Hepatocyte (in vitro differentiated cells): ENCODE results near the gene SLC44A3. TPM values are rescaled to one million over a fixed set of nuclear protein-coding genes. Genes with fewer than 3 reads are reported as not detected.

Experiments used
- DNase-seq: peaks from one replicate; pipeline ENCODE4 v3.0.0-alpha.2; 2016; ENCODE audit warnings: low spot score
- H2AFZ ChIP-seq: fragments of 200-600 bp; sonication (generic); 2 replicates; pipeline ENCODE4 v1.6.0; 2016; ENCODE audit warnings: antibody characterized with exemption, mild to moderate bottlenecking
- H3K27ac ChIP-seq: fragments of 200-600 bp; sonication (generic); 2 replicates; pipeline ENCODE4 v1.5.1; 2016; ENCODE audit warnings: mild to moderate bottlenecking
- H3K27me3 ChIP-seq: fragments of 200-600 bp; sonication (generic); 2 replicates; pipeline ENCODE4 v1.6.1; 2016
- H3K36me3 ChIP-seq: fragments of 200-600 bp; sonication (generic); replicated peaks from 2 replicates; pipeline ENCODE4 v1.5.1; 2016; ENCODE audit warnings: low read depth; ENCODE audit not compliant: insufficient read depth
- H3K4me1 ChIP-seq: fragments of 200-600 bp; sonication (generic); 2 replicates; pipeline ENCODE4 v1.5.1; 2016; ENCODE audit warnings: mild to moderate bottlenecking, moderate library complexity; ENCODE audit not compliant: insufficient read depth
- H3K4me2 ChIP-seq: fragments of 200-600 bp; sonication (generic); 2 replicates; pipeline ENCODE4 v1.6.0; 2016
- H3K4me3 ChIP-seq: fragments of 200-600 bp; sonication (generic); 2 replicates; pipeline ENCODE4 v1.5.1; 2016; ENCODE audit warnings: mild to moderate bottlenecking
- H3K79me2 ChIP-seq: fragments of 200-600 bp; sonication (generic); 2 replicates; pipeline ENCODE4 v1.6.0; 2017; ENCODE audit warnings: mild to moderate bottlenecking
- H3K9me2 ChIP-seq: fragments of 200-600 bp; sonication (generic); replicated peaks from 2 replicates; pipeline ENCODE4 v1.6.0; 2017; ENCODE audit warnings: mild to moderate bottlenecking; ENCODE audit not compliant: insufficient read depth
- H3K9me3 ChIP-seq: fragments of 200-600 bp; sonication (generic); 2 replicates; pipeline ENCODE4 v1.5.1; 2016; ENCODE audit warnings: low read depth, mild to moderate bottlenecking
- H4K20me1 ChIP-seq: fragments of 200-600 bp; sonication (generic); 2 replicates; pipeline ENCODE4 v1.6.0; 2016; ENCODE audit warnings: mild to moderate bottlenecking; ENCODE audit not compliant: insufficient read depth, poor library complexity, severe bottlenecking
- CTCF ChIP-seq: fragments of 200-600 bp; sonication (generic); IDR thresholded peaks from 2 replicates; pipeline ENCODE4 v1.5.1; 2016; ENCODE audit warnings: antibody characterized with exemption, mild to moderate bottlenecking; ENCODE audit not compliant: poor library complexity
- EZH2 ChIP-seq: fragments of 200-600 bp; sonication (generic); IDR thresholded peaks from 2 replicates; pipeline ENCODE4 v1.6.1; 2016; ENCODE audit warnings: antibody characterized with exemption, mild to moderate bottlenecking, borderline replicate concordance
- EZH2phosphoT487 ChIP-seq: fragments of 200-600 bp; sonication (generic); IDR thresholded peaks from one replicate; pipeline ENCODE4 v1.6.1; 2018; ENCODE audit warnings: antibody characterized with exemption, mild to moderate bottlenecking, low read depth, moderate library complexity; ENCODE audit not compliant: unreplicated experiment, severe bottlenecking
- WGBS: methylation state at CpG from one replicate; pipeline ENCODE4 v1.1.6; 2016; ENCODE audit warnings: low lambda C conversion rate; ENCODE audit errors: missing lambda C conversion rate; 5-methylcytosine and 5-hydroxymethylcytosine counted together
- polyA plus RNA-seq: library from polyadenylated mRNA; unstranded; fragments of >200 nt; fragmentation: Nextera tagmentation; extraction: Ambion mirVana; gene quantifications from 2 replicates; pipeline ENCODE4 v1.2.1, GENCODE V29; 2016
- total RNA-seq: library from RNA; depleted of rRNA; stranded (reverse); fragments of >200 nt; gene quantifications from 2 replicates; pipeline ENCODE4 v1.2.3, GENCODE V29; 2014

SLC44A3 gene
- total and polyA plus RNA-seq, 2 experiments from 2014 or later = 51.5 to 55.3 TPM

GRCh38 chr1:94840808-94841207, 20.7 kb downstream of the SLC44A3 start:
- Histone ChIP-seq H3K27ac (no peak overlapping the region), H3K4me3 (no peak overlapping the region), H3K36me3 (no peaks in the 10 kb centered on the region), H3K4me1 (no peaks in the 10 kb centered on the region), H3K9me3 (no peaks in the 10 kb centered on the region), H2AFZ (no peak overlapping the region), H4K20me1 (no peaks in the 10 kb centered on the region), H3K9me2 (no peaks in the 10 kb centered on the region), H3K4me2 (no peak overlapping the region), H3K27me3 (no peaks in the 10 kb centered on the region), H3K79me2 (no peaks in the 10 kb centered on the region)
- 95% methylated on average over 5 of the region's 5 CpGs for WGBS
- no peak for TF ChIP-seq EZH2
- DNase-seq = no peak

GRCh38 chr1:94843430-94843829, 23.3 kb downstream of the SLC44A3 start:
- Histone ChIP-seq H3K4me2 (no peak overlapping the region), H3K9me3 (no peaks in the 10 kb centered on the region), H2AFZ (no peak overlapping the region), H3K4me1 (no peaks in the 10 kb centered on the region), H3K27me3 (no peaks in the 10 kb centered on the region), H3K27ac (no peak overlapping the region), H3K36me3 (no peaks in the 10 kb centered on the region), H3K9me2 (no peaks in the 10 kb centered on the region), H4K20me1 (no peaks in the 10 kb centered on the region), H3K4me3 (no peak overlapping the region), H3K79me2 (no peaks in the 10 kb centered on the region)
- TF ChIP-seq EZH2 = no peak
- no peak for DNase-seq
- WGBS = 89% methylated on average over 6 of the region's 6 CpGs

- 94% methylated on average over 4 of the region's 4 CpGs for WGBS
- no peaks in the 10 kb centered on the region for H4K20me1 ChIP-seq
- H3K4me2 ChIP-seq = no peak overlapping the region
- no peaks in the 10 kb centered on the region for H3K9me2 ChIP-seq
- no peak for DNase-seq
- TF ChIP-seq EZH2 (no peak), CTCF (no peak), EZH2phosphoT487 (no peak)
- H3K27ac ChIP-seq = no peak overlapping the region
- H3K4me1 ChIP-seq = no peaks in the 10 kb centered on the region
- no peak overlapping the region for H2AFZ ChIP-seq
- H3K27me3 ChIP-seq = no peaks in the 10 kb centered on the region
- no peak overlapping the region for H3K4me3 ChIP-seq
- H3K9me3 ChIP-seq = no peaks in the 10 kb centered on the region
- no peaks in the 10 kb centered on the region for H3K36me3 ChIP-seq
- H3K79me2 ChIP-seq = no peaks in the 10 kb centered on the region
Observed at GRCh38 chr1:94843846-94844245, 23.7 kb downstream of the SLC44A3 start.

GRCh38 chr1:94846308-94846707, 26.2 kb downstream of the SLC44A3 start:
- WGBS = 43% methylated on average over 5 of the region's 5 CpGs
- DNase-seq = no peak
- TF ChIP-seq CTCF (no peak), EZH2 (no peak), EZH2phosphoT487 (no peak)
- Histone ChIP-seq H3K9me2 (no peaks in the 10 kb centered on the region), H2AFZ (no peak overlapping the region), H3K4me1 (no peaks in the 10 kb centered on the region), H3K36me3 (no peaks in the 10 kb centered on the region), H3K4me3 (no peak overlapping the region), H3K4me2 (no peak overlapping the region), H3K79me2 (no peaks in the 10 kb centered on the region), H4K20me1 (no peaks in the 10 kb centered on the region), H3K27ac (no peak overlapping the region), H3K27me3 (no peaks in the 10 kb centered on the region), H3K9me3 (no peaks in the 10 kb centered on the region)
